HG02763 (cell line): ENCODE results near the gene USP44.

Source experiments
- ATAC-seq: cut with Tn5 transposase; IDR thresholded peaks from one replicate; pipeline ENCODE4 v1.9.1; 2021; ENCODE audit warnings: mild to moderate bottlenecking, moderate library complexity; ENCODE audit not compliant: unreplicated experiment

USP44 gene

DNA sequence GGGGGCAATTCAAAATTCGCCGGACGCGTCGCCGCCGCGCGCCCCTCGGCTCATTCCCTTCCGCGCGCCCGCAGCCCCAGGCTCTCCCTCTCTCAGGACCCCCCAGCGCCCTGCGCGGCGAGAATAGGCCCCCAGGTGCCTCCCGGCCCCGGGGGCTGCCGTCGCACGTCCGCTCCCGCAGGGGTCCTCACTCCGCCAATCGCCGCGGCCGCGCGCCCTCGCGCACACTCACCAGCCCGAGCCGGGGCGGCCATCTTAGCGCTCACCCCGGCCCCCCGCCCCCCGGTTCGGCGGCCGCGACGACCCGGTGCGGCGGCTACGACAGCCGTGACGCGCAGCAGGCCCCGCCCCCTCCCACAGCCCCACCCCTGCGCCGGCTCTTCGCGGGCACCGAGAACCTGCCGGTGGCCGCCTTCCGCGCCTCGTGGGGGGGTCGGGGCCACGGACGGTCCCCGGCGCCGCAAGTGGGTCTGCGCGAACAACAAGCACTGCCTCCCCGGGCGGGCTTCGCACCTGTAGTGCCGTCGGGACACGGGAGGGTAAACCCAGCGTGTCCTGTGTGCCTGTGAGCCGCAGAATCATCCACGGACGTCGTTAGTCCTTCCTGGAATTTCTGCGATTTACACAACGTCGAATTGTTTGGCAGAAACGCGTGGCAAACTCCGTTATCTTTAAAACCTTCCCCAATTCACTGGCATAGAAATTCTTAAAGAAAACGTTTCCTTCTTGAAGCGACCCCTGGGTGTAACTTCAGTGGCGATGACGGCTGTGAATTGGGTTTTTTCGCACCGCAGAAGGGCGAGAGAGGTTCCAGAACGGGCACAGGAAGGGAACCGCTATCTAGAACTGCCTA, 2.5 kb downstream of the USP44 start:
- ATAC-seq = no peak

DNA sequence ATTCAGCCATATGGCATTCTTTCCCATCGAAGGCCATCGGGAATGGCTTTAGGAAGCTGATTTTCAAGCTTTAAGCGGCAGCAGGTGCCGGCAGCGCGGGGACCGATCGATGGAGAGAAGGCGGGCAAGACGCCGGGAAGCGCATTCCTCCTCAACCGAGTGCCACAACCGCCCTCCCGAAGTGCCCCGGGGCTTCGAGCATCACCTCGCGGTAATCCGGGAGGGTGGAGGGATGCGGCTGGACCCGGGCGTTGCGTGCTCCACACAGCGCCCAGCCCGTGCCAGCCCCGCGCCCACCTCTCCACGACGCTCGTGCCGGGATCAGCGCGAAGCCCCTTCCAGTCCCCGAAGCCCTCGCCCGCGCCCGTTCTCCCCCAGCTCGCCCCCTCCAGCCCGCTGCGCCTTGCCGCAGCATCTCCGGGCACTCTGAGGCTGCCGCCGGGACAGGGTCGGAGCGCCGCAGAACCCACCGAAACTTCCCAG, 3.2 kb downstream of the USP44 start:
- ATAC-seq = no peak

DNA sequence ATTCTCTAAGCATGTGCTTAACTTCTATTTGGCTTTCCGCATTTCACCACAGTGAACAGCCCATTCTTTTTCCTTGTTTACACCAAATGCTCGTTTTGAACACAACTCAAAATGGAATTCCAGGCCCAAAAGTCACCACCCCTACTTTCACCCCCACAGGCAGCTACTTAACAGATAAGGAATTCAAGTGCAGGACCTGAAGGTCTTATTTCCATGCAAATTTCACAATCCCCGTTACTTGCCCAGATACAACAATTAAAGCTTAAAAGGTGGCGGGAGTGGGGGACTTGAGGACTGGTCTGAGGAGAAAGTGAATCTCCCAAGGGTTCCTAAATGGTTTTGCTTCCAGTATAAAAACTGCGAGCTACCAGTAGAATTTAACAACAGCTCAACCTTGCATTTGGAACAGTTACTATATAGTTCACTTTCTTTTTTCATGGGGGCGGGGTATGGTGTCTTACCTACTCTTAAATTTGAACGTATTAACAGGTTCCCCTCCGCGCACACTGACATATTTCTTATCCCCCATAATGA, 3.7 kb downstream of the USP44 start:
- ATAC-seq = no peak

DNA sequence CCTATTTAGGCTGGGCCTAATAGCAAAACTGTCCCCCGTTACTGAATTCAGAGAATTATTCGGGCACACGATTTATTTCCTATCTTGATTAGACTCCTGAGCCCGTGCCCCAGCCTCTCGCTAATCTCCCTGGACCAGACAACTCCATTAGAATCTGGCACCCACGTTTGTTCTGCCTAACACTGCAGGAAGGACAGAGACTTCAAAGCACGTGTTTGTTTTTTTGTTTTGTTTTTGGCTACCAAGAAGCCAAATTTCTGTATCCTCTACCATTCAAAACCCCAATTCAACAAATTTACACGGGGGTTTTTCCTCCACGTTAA, 4.8 kb downstream of the USP44 start:
- no peak for ATAC-seq

DNA sequence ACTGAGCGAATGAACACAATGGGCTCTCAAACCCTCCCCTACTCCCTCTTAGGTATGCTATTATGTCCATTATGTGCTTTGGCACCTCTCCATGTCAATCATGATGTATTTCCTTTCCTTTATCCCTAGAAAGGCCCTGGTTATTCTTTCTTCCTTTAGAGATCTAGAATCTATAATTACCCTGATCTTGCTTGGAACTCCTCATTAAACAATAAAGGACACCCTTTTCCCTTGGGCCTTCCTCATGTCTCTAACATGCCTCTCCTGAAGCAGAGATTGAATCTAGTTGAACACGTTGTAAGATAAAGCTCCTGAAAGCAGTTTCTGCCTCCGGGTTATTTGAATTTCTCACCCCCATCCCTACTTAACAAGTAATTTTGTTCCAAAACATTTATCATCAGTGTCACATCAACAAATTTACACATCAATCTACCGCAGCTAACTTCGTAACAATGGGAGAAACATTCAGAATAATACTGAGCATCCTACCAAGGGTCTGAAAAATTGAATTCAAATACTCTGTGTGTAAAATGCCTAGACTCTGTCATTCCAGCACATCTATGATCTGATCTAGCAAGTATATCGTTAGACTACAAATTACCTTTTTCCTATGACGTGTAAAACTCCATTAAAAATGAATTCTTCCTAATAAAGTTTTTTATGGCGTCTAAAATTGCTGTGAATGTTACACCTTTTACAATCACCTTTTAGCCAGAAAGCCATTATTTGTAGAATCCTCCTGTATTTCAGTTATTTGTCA, 5.4 kb downstream of the USP44 start:
- no peak for ATAC-seq

DNA sequence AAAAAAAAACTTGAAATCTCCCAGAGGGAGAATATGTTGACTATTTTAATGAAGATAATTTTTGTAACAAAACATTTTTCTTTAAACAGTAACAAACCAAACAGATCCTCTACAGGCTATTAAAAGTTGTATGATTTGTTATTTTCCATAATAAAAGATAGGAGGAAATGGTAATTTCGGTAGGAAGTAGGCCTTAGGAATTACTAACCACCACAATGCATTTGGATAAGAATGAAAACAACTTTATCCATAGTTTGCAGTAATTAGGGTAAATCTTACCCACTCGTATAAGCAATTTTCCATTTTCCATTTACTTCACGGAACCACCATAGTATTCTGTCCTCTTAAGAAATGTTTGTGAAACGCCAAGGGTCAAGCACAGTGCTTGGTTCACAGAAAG, 6.0 kb downstream of the USP44 start:
- no peak for ATAC-seq

GRCh38 chr12:95544756-95545155, 6.5 kb downstream of the USP44 start:
- ATAC-seq = no peak

- no peak for ATAC-seq
Measured at GRCh38 chr12:95543305-95543704, 8.0 kb downstream of the USP44 start.

- ATAC-seq = no peak
Measured at GRCh38 chr12:95541436-95541835, 9.8 kb downstream of the USP44 start.

DNA sequence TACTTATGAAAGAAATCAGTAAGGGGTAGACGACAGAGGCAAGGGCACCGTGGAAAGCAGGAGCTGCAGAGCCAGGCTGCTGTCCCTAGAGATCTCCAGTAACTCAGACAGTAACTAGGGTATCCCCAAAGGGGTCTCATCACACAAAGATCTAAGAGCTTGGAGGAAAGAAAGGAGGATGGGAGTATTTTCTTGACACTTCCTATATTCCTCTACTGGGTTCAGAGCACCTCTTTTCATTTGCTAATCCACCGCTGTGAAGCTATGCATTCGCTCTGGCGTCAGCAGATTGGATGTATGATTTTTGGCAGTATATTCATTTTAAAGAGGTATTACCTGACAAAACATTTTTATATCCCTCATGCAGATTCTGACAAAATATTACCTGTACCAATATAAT, 12.6 kb downstream of the USP44 start:
- no peak for ATAC-seq

DNA sequence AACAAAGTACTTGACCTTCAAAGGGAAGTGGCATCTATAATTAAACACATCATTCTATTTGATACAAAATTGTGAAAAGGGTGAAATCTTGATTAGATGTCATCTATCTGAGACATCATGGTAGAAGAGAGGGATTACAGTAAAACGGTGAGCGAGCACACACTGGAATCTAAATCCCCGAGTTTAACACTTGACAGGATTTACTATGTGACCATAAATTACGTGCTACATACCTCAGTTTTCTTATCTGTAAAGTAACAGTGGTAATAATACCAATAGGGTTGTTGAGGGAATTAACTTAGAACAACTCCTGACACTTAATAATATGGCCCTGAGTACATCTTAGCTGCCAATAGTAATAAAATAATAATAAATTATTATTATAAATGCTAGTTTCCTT, 13.3 kb downstream of the USP44 start:
- ATAC-seq = no peak

DNA sequence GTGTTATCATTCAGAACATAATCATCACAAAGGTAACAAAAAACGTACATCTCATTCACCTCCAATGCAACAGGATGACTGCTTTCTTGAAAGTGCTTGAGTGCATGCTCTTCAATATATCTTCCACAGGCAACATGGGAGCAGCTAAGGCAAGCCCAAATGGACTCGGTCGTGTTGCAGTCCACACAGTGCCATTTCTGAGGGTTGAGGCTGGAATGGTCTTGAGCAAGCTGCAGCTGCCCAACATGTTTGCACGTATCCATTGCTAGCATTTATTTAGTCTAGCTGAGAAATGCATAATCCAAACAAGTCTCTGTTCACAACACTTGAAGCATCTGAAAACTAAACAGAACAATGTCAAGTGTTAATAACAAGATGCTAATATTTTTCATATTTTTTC, 17.3 kb downstream of the USP44 start:
- no peak for ATAC-seq

DNA sequence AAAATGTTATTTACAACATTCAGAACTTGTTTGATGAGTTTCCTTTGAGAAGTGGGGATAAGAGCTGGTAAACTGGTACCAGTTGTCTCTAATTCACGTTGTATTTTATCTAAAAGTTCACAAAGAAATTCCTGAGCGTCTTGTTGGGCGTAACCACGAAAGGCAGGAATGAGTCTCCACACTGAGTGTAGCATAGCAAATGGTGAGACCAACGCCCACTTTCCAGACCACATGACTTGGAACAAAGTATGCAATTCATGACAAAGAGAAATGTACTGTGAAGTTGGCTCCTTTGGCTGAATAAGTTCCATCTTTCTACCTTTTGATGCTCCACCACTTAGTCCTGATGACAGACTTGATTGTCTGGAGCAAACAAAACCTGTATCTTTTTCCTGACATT, 18.4 kb downstream of the USP44 start:
- ATAC-seq = no peak

- no peak for ATAC-seq
Measured at GRCh38 chr12:95529693-95530225, 21.5 kb downstream of the USP44 start.

DNA sequence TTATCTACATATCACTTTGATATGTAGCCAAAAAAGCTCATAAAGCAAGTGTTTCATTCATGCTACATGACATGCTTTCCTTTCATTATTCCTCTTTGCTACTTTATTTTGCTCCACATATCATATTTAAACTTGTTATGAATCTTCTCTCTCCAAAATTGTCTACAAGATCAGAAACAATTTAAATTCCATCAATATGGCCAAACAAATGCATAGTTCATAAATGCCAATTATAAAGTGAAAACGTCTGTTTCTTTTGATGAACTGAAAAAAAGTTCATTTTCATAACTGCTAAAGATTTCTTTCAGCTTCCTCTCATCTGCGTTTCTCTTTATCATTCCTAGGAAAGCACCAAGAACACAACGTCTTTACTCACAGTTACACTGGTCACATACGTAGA, 22.8 kb downstream of the USP44 start:
- ATAC-seq = no peak

DNA sequence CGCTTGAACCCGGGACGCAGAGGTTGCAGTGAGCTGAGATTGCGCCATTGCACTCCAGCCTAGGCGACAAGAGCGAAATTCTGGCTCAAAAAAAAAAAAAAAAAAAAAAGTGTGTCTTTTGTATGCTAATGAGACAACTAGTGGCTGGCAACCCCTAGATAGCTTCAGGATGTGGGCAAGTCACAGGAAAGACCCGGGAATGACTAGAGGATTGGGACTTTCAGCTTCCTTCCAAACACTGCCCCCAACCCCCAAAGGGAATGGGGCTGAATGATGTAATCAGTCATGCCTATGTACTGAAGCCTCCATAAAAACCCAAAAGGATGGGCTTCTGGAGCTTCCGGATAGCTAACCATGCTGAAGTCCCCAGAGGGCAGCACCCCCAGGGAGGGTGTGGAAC, 28.6 kb downstream of the USP44 start:
- no peak for ATAC-seq

DNA sequence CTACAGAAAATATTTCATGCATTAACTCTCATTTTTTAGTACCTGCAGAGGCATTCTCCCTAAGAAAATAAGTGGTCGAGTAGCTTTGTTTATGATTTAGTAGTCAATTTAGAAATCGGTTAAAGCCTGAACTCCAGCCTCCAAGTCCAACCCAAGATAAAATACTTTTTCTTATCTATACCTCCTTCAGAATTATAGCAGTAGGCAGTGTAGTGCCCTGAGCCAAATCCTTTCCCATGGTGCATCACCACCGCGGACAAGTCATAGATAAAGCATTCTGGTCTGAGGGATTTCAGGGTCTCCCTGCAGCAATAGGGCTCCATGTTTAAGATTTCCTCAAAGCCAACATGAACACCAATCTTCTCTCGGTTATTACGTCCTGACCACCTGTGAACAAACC, 30.5 kb downstream of the USP44 start:
- ATAC-seq = no peak

DNA sequence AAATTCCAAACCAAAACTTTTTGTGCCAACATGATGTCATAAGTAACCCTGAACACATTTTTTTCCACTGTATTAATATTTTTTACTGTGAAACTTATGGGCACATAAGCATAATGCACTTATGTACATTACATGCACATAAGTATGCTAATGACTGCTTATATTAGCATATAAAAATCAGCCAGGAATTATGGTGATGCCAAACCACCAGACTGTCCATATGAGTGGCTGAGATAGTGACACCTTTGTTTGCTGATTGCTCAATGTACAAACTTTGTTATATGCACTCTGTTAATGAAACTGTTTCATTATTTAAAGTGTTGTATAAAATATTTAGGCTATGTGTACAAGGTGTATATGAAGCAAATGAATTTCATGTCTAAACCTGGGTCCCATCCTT, 32.3 kb downstream of the USP44 start:
- ATAC-seq = no peak

GRCh38 chr12:95517246-95517645, 34.0 kb downstream of the USP44 start:
- no peak for ATAC-seq

- ATAC-seq = no peak
Measured at GRCh38 chr12:95516757-95517156, 34.5 kb downstream of the USP44 start.

GRCh38 chr12:95515197-95515596, 36.1 kb downstream of the USP44 start:
- ATAC-seq = no peak

DNA sequence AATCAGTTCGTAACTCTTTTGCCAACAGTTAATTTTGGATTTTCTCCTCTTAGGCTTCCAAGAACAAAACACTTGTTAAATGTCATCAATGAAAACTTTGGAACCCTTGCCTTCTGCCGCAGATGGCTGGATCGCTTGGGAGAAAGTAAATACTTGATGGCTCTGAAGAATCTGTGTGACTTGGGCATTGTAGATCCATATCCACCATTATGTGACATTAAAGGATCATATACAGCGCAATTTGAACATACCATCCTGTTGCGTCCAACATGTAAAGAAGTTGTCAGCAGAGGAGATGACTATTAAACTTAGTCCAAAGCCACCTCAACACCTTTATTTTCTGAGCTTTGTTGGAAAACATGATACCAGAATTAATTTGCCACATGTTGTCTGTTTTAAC, 37.7 kb downstream of the USP44 start:
- ATAC-seq = no peak
